ENCODE measurements around the gene CLPTM1L.

DNA sequence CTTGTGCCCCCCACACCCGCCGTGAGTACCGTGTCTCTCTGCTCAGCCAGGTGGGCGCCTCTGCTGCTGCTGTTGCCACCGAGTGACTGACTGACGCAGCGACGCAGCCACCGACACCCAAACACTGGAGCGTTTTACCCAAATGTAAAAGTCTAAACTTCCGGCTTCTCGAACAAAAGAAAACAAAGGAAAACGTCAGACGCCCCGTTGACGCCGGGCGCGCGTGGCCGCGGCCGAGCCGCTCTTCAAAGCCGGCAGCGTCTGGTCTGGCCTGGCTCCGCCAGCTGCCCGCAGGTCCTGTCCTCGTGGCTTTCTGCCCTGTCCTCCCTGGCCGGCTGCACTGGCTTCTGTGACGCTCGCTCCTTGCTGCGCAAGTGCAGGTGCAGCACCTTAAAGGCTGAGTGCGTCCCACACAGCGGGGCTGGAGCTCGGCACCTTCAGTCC is 41.4 kb upstream of the CLPTM1L start:
- TF ChIP-seq, protein P1, sequence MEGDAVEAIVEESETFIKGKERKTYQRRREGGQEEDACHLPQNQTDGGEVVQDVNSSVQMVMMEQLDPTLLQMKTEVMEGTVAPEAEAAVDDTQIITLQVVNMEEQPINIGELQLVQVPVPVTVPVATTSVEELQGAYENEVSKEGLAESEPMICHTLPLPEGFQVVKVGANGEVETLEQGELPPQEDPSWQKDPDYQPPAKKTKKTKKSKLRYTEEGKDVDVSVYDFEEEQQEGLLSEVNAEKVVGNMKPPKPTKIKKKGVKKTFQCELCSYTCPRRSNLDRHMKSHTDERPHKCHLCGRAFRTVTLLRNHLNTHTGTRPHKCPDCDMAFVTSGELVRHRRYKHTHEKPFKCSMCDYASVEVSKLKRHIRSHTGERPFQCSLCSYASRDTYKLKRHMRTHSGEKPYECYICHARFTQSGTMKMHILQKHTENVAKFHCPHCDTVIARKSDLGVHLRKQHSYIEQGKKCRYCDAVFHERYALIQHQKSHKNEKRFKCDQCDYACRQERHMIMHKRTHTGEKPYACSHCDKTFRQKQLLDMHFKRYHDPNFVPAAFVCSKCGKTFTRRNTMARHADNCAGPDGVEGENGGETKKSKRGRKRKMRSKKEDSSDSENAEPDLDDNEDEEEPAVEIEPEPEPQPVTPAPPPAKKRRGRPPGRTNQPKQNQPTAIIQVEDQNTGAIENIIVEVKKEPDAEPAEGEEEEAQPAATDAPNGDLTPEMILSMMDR (IDR thresholded peaks at IDR 0.05): no peak
- TF ChIP-seq POLR2AphosphoS5 (IDR thresholded peaks at IDR 0.05): no peak
- no peak for TF ChIP-seq POLR2A (IDR thresholded peaks at IDR 0.05; ENCODE audit: low read depth)
- TF ChIP-seq EP300 (IDR thresholded peaks at IDR 0.05): no peak
